Measurements from ENCODE around the gene ABHD8.

Gene ABHD8

DNA sequence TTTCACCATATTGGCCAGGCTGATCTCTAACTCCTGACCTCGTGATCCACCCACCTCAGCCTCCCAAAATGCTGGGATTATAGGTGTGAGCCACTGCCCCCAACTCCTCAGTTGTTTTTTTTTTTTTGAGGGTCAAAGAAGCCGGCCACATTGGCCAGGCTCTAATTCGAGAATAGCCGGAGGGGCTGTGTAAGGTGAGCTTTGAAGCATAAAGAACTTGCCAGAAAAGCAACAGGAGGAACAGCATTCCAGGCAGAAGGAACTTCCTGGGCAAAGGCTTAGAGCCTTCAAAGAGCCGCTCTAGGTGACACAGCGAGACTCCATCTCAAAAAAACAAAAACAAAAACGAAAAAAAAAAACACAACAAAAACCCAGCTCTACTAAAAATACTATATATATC, 37.2 kb downstream of the ABHD8 start:
- no peak for DNase-seq (ENCODE audit: low read depth)

DNA sequence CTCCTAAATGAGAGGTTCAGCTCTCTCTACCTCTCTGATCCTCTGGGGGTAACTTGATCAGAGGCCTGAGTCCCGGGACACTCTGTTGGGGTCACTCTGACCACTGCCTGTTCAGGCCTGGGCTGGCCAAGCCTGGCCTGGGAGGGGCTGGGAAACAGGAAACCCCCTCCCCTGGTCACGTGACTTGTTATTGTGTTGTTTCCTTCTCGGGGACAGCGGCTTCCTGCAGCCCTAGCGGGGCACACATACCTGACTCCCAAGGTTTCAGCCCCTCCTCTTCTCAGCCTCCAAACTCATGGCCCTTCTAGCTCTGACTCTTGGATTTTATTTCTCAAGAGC, 38.6 kb downstream of the ABHD8 start, which contains the start of gene USHBP1:
Gene USHBP1 (minus strand): TSS at position 105 of the 339 bp plus-strand sequence. CDS start 446 bp downstream, outside the sequence.
- no peak for DNase-seq (ENCODE audit: low read depth)

DNA sequence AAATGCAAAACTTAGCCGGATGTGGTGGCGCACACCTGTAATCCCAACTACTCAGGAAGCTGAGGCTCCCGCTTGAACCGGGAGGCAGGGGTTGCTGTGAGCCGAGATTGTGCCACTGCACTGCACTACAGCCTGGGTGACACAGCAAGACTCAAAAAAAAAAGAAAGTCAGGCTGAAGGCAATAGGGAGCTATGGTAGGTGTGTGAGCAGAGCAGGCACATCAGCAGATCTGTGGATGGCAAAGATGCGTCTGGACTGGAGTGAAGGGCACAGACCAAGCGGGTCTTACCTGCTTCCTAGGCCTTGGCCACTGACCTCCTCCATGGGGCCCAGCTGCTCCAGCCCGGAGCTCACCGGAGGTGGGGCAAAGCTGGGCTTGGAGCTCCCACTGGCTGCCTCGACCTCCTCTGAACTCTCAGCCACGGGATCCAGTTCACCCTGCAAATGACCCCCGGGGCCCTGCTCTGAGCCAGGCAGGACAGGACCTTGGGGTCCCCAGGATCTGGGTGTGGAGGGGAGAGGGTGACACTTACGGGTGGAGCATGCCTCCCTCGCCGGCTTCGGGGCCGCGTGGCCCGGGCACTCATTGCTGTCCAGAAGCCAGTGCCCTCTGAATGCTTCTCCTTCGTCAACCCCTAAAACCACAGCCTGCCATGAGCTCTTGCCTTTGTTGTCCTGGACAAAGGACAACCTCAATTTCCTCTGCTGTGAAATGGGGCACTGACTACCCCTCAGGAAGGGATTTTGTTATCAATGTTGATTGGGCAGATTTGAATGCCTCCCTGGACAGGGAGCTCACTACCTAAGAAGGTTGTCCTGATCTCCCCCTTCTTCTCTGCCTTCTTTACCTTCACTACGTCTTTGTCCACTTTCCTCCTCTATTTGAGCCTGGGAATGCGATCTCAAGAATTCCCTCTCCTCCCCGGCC, 39.2 kb downstream of the ABHD8 start:
- no peak for DNase-seq (ENCODE audit: low read depth)

DNA sequence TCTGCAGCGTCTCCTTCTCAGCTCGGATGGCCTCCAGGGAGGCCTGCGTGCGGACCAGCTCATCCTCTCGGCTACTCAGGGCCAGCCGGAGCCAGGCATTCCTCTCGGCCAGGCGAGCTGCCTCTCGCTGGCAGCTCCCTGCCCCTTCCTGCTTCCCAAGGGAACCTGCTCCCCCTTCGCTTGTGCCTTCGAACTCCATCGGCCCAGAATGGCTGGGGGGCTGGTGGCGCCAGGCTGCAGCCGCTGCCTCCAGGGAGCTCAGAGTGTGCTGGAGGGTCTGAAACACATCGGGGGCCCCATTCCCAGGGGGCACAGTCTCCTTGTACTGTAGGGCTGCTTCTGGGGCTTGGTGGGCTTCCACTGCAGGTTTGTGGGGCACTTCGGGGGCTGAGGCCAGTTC, 40.7 kb downstream of the ABHD8 start:
- no peak for DNase-seq (ENCODE audit: low read depth)

DNA sequence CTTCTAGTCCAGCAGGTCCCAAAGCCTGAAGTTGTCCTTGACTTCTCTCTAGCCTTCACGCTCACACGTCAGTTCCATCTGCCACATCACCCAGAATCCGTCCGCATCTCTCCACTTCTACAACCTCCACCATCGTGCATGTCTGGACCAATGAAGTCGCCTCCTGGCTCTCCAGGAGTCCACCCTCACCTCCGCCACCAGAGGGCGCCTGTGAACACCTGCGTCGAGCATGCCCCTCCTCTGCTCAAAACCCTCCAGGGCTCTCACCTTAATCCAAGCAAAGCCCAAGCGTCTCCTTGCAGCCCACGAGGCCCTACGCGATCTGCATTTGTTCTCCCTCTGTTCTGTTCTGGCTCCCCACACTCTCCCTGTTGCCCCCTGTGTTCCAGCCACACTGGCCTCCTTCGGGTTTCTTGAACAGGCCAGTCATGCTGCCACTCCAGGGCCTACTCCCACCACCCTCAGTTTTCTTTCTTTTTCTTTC, 42.3 kb downstream of the ABHD8 start:
- DNase-seq (ENCODE audit: low read depth) = peak; percentile 80

DNA sequence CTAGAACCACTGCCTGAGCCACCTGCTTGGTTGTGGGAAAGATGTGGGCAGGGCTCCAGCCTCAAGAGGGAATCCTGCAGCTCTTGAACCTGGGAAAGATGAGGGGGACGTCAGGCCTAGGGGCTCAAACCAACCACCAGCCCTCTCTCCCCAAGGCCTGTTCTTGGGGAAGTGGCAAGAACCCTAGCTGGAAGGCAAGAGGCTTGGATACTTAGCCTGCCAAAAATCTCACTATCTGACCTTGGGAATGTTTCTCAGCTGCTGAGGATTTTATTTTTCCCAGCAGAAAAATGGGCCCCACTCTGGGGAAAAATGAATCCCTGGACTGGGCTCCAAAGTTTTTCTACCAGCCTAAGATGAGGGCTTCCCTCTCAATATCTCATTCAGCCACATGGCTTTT, 43.3 kb downstream of the ABHD8 start:
- no peak for DNase-seq (ENCODE audit: low read depth)

DNA sequence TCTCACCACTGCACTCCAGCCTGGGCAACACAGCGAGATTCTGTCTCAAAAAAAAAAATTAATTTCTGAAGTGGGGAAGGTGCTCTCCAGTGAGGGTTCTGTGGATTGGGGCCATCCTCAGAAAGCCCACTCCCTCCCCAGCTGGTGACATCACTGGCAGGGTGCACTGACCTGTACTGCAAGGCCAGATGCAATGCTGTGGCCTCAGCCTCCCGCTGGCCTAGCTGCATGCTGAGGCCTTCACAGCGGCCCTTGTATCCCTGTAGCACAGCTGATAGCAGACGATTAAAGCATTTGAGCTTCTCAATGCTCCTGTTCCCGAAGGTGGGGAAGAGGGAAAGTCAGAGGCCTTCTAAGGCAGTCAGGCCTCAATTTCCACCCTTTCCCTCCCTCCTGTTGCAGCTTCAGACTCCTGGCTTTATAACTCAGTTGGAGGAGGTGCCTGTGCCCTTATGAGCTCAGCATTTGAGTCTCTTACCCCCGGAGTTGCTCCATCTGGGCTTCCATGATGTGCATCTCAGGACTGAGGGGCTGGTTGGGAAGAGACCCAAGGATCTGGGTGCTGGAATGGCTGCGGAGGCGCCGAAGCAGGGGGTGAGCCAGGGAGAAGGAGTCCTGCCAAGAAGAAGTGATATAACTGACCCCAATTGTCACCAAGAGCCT, 44.0 kb downstream of the ABHD8 start:
- no peak for DNase-seq (ENCODE audit: low read depth)

DNA sequence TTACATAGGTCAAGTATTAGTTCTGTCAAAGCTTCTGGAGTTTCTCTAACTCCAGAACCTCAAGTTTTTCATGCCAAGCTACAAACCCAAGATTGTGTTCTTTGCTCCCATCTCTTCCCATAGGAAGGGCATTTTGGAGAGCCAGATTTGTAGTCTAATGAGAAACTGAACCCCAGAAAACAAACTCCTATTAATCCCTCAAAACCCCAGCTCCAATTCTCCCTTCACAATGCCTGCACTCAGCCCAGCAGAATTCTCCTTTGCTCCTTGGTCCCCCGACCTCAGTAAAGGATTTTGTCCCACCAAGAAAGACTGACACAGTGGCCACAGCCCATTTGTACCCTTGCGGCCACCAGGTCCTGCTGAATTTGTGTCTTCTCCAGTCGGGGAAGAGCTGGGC, 47.1 kb downstream of the ABHD8 start:
- DNase-seq (ENCODE audit: low read depth) = no peak

DNA sequence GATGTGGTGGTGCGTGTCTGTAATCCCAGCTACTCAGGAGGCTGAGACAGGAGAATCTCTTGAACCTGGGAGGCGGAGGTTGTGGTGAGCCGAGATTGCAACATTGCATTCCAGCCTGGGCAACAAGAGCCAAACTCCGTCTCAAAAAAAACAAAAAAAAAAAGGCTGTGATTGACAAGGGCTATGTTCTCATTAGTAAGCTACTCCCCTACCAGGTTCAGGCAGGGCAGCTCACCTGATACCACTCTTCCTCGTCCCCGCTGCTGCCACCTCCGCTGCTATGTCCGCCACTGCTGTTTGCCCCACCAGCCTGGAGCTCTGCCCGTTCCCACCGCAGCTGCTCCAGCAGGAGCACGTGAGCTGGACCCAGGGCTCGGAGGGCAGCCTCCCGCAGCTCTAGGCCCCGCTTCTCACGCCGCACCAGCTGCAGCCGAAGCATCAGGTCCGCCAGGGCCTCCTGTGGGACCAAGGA, 48.0 kb downstream of the ABHD8 start:
- no peak for DNase-seq (ENCODE audit: low read depth)

DNA sequence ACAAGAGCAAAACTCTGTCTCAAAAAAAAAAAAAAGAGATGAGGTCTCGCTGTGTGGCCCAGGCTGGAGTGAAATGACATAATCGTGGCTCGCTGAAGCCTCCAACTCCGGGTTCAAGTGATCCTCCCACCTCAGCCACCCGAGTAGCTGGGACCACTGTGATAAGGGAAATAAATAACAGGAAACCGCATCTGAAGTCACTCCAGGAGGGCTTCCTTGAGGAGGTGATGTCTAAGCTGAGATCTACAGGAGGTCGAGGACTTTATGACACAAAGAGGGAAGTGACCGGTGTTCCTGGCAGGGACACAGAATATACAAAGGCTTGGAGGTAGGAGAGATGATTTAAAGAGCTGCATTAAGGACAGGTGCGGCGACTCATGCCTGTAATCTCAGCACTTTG, 48.6 kb downstream of the ABHD8 start:
- DNase-seq (ENCODE audit: low read depth) = no peak

DNA sequence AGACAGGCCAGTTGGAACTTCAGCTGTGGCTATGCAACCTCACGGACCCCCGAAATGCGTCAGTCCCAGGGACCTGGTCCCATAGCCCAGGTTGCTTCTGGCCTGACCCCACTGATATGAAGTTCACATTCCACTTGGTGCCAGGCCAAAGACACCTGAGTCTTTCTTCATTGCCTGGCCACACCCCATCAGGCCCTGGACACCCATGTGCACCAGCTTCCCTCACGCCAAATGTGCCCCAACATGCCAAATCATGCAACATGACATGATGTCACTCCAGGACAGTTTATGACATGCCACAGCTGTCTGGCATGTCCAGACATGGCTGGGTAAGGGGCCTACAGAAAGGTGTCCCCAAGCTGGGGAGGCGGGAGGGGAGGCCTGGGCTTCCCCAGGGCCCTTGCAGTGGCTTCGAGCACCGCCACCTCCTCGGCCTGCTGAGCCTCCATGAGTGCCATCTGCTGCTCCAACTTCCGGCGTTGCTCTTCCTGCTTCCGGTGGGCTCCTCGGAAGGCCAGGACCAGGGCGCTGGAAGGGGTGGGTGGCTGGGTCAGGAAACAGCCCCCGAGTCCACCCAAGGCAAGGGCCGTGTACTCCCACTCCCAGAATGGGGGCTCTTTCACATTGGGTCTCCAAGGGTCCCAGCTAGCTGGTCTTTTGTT, 53.2 kb downstream of the ABHD8 start:
- DNase-seq (ENCODE audit: low read depth) = no peak

DNA sequence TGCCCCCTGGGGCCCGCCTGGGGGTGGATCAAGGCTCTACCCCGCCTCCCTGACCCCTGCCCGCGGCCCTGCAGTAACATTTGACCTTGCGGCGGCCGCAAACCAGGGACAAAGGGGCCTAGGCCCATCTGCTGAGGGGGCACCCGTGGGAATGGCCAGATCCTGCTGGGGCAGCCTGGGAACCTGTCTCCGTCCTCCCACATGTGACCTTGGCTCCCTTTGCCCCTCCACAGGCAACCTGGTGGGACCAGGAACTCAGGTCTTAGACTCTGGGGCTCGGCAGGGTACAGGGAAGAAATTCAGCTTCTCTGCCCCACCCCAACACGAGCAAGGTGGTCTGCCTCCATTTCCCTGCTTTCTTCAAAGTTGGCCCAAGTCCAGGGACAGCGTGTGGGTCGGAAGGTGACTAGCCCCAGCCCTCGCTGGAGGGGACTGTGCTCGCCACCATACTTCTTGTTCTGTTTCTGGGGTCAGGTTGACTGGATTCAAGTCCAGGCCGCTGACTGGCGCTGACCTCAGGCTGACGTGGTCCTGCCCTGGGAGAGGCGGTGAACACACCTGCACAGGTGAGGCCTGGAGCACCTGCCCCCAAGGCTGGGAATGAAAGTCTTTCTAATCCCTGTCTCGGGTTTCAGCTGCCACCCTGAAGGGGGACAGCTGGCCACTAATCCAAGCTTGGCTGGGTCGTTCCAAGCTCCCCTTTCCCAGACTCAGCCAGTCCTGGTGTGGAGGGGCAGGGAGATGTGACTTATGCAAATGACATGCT, 55.0 kb downstream of the ABHD8 start:
- no peak for DNase-seq (ENCODE audit: low read depth)

DNA sequence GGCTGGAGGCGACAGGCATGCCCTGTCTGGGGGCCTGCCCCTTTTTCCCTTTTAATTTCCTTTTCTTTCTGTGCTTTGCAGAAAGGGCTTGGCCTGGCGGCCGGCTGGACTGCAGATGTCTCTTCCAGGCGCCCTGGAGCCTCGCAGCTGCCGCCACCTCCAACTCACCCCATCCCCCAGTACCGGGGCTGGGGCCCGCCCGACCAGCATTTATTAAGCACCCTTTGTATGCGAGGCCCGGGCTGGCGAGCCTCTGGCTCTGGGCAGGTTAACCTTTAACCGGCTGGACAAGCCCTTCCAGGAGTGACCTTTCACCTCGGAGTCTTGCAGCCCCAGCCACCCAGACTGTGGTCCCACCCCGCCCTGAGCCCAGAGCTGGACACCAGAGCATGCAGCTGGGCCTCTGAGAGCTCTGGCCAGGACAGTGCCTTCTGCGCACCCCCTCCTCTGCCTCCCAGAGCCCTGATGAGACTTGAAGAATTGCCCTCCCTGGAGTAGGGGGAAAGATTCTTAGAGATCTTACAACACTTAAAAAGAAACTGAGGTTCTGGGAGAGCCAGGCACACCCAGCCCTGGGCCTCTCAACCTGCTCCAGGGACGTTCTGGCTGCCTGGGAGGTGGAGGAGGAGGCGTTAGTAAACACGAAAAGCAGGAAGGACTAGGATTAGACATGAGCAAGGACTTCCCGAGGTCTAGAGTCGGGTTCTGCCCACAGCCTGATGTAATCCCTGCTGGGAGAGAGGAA, 56.4 kb downstream of the ABHD8 start:
- no peak for DNase-seq (ENCODE audit: low read depth)

DNA sequence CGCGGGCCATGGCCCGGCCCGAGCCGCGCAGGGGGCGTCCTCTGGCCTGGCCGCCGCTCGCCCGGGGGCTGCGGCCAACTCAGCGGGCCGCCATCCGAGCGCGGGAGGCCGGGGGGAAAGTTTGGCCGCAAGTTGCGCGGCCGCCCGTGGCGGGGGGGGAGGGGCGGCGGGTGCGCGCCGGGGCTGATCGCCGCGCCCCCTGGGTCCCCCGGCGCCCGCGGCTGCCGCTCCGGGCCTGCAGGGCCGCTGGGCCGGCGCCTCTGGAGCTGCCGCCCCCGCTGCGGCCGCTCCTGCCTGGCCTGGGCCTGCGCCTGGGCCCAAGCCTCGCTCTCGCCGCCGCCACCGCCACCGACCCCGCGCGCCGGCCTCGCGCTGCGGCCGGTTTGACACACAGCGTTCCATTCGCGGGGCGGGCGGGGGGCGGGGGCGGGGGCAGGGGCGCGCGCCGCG, 57.7 kb downstream of the ABHD8 start, which contains the start of gene NR2F6:
Gene NR2F6 (minus strand): TSS at position 385 of the 450 bp plus-strand sequence. CDS start 699 bp downstream, outside the sequence.
- no peak for DNase-seq (ENCODE audit: low read depth)

DNA sequence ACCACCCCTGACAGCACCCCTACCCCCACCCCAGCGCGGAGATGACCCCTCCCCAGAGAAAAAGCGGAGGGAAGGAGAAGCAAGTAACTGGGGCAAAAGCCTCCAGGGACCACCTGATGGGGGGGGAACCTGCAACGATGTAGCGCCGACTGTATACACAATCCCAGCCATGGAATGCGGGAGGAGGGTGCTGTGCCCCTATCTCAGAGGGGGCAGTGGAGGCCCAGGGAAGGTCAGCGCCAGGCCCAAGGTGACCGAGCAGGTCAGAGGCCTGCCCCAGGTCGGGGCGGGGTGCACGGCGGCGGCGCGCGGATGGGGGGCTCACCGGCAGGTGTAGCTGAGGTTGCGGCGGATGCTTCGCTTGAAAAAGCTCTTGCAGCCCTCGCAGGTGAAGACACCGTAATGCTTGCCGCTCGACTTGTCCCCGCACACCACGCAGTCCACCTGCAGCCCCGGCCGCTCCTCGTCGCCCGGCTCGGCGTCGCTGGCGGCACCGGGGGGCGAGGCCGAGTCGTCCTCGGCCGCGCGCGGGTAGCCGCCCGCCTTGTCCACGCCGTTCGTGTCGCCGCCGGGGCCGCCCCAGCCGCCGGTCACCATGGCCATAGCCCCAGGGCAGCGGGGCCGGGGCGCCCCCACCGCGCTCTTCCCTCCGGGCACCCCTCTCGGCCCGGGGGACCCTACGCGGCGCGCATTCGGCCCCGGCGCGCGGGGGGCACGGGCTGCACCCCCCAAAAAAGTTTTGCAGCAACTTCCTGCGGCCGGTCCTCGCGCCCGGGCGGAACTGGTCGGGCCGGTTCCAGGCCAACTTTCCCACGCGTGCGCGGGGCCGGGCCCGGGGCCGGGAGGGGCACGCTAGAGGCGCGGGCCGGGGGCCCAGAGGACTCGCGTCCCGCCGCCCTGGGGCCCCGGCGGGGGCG, 58.3 kb downstream of the ABHD8 start:
- no peak for DNase-seq (ENCODE audit: low read depth)

DNA sequence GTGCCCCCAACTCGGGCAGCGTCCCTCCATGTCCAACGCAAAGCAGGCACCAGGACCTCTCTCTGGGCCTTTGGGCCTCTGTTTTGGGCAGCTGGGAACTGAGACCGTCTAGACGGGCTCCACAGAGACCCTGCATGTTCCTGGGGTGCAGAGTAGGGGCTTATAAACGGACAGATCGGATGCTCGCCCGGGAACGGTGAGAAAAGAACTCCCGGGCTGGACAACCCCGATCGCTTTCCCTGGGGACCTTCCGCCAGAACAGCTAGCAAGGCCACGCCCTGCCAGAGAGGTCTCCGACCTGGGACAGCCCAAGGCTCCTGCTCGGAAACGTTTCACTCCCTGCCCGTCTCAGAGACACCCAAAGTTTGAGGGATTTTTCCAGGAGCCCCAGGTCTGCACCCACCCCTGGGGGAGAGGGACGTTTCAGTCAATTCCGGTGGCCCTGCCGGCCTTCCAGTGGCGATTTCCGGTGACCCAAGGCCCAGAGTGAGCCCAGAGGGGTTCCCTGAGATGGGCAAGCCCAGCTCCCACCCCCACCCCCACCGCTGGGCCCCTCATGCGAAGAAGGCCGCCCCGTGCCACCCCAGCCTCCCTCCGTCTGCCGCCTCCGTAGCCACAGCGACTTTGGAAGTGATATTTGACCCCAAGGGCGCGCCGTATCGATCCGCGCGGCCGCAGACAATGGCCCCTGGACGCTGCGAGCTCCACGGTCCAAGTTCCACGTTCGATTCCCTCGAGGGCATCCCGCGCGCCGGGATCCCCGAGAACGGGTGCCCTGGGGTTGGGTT, 59.2 kb downstream of the ABHD8 start:
- DNase-seq (ENCODE audit: low read depth) = no peak

DNA sequence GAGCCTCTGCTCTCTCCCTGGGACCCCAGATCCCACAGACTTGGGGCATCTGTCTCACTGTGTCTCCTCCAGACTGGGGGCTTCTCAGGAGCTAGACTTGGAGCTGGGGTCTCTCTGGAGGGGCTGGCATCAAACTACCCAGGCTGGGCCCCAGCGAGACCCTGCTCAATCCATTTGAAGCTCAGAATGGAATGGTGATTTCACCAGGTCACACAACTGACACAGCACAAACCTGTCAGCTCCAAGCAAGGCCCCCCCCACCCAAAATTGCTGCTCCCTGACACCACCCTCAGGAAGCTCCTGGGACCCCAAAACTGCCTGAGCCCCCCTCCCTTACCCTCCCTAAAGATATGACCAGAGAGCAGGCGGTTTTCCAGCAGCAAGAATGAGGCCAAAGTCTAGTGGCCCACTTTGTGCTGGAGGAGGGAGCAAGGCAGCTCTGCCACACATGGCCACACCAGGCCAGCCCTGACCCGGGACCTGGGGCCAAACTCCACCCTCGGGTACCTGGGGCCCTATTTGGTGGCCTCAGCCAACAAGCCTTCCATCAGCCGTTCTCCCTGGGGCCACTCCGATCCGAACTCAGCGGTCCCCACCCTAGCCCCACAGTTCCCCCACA, 59.9 kb downstream of the ABHD8 start:
- DNase-seq (ENCODE audit: low read depth) = no peak

DNA sequence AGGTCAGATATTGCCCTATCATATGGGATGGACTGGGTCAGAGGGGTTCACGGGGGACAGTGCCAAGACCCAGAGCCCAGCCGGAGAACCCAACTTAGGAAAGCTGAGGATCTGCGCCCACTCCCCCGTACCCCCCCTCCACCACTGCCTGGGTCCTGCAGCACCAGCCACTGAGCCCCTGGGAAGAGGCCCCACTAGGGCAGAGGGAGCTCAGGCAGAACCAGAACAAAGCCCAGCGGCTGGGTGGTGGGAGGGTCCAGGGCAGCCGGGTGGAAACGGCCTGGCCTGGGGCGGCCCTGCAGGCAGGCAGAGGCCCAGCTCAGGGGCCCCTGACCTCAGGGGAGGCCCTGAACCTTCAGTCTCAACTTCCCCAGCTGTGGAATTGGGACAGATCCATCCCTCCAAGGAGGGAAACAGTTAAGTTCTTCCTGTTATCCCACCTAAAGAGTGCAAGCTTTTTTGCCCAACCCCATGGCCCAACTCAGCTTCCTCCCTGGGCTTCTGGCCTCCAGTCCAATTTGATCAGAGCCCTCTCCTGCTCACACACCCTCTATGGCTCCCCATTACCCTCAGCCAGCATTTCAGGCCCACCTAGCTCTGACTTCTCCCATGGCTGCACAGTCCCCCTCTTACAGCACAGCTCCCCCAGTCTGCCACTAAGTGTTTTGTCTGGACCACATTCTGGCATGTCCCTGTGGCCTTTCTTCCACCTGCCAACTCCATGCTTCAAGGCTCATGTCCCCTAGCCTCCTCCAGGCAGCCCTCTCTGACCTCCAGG, 60.6 kb downstream of the ABHD8 start:
- DNase-seq (ENCODE audit: low read depth) = no peak

All from stimulated activated CD8-positive, alpha-beta memory T cell treated with anti-CD3 and anti-CD28 coated beads, Interleukin-15, amount 100 ng/mL, for 24 hours (primary cell).